HUES48 (cell line): Measurements from ENCODE around the gene MED9.

Experiments
- H3K27ac ChIP-seq: one replicate; pipeline ENCODE4 v1.7.0; 2013; ENCODE audit warnings: low read depth, low read length, inconsistent platforms
- H3K27me3 ChIP-seq: 2 replicates; pipeline ENCODE4 v1.6.1; 2013; ENCODE audit warnings: mild to moderate bottlenecking, low read length; ENCODE audit not compliant: control insufficient read depth, insufficient read depth
- H3K36me3 ChIP-seq: 2 replicates; pipeline ENCODE4 v1.6.1; 2013; ENCODE audit warnings: low read length; ENCODE audit not compliant: control insufficient read depth, insufficient read depth
- H3K4me1 ChIP-seq: 2 replicates; pipeline ENCODE4 v1.6.1; 2013; ENCODE audit warnings: mild to moderate bottlenecking, low read length; ENCODE audit not compliant: control insufficient read depth, insufficient read depth
- H3K4me3 ChIP-seq: 2 replicates; pipeline ENCODE4 v1.5.1; 2013; ENCODE audit warnings: mild to moderate bottlenecking, low read depth, low read length
- H3K9ac ChIP-seq: 2 replicates; pipeline ENCODE4 v1.6.1; 2013; ENCODE audit warnings: mild to moderate bottlenecking, low read depth, low read length, moderate library complexity
- H3K9me3 ChIP-seq: 2 replicates; pipeline ENCODE4 v1.6.1; 2013; ENCODE audit warnings: low read length; ENCODE audit not compliant: control insufficient read depth, insufficient read depth

MED9 gene

DNA sequence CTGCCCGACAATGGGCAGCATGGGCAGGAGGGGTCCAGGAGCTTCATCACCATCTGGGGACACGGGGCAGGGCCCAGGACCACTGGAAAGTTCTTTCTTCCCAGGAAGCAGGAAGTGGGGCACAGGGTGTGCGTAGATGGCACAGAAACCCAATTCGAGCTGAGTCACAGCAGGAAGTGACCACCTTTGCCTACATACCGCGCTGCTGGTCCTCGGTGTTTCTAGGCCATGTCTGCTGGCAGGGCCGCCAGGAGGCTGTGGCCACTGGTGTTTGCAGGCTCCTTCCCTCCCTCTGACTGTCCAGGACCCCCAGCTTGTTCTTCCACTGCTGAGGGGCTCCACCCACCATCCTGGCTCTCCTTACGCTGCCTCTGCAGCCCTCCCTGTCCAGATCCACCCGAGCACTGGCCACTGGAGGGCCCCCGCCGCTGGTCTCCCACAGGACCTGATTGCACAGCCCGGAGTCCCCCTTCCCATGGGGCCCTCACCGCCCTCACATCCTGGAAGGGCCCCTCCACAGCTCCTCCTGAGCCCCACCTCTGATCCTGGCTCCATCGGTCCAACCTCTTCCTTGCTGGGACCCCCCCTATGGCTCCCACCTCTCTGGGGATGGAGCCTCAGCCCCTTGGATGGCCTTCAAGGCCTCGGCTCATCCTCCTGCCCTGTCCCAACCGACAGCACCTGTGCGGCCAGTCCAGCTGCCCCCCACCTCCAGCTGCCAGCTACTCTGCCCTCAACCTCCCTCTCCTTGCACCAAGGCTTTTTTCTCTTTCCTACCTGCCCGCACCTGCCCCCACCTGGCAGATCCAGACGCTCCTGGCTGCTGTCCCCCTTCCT is 33.9 kb downstream of the MED9 start:
- H3K9ac ChIP-seq = no peak overlapping the region
- H3K4me3 ChIP-seq = no peak overlapping the region
- H3K27me3 ChIP-seq = no peaks in the 10 kb centered on the region
- H3K4me1 ChIP-seq = peaks cover 14% of the 10 kb centered on the region
- no peak overlapping the region for H3K27ac ChIP-seq
- no peaks in the 10 kb centered on the region for H3K9me3 ChIP-seq
- H3K36me3 ChIP-seq = no peaks in the 10 kb centered on the region

GRCh38 chr17:17511293-17511741 is 34.5 kb downstream of the MED9 start:
- Histone ChIP-seq H3K9ac (no peak overlapping the region), H3K27ac (no peak overlapping the region), H3K4me3 (no peak overlapping the region), H3K9me3 (no peaks in the 10 kb centered on the region), H3K27me3 (no peaks in the 10 kb centered on the region), H3K4me1 (peaks cover 16% of the 10 kb centered on the region), H3K36me3 (no peaks in the 10 kb centered on the region)

DNA sequence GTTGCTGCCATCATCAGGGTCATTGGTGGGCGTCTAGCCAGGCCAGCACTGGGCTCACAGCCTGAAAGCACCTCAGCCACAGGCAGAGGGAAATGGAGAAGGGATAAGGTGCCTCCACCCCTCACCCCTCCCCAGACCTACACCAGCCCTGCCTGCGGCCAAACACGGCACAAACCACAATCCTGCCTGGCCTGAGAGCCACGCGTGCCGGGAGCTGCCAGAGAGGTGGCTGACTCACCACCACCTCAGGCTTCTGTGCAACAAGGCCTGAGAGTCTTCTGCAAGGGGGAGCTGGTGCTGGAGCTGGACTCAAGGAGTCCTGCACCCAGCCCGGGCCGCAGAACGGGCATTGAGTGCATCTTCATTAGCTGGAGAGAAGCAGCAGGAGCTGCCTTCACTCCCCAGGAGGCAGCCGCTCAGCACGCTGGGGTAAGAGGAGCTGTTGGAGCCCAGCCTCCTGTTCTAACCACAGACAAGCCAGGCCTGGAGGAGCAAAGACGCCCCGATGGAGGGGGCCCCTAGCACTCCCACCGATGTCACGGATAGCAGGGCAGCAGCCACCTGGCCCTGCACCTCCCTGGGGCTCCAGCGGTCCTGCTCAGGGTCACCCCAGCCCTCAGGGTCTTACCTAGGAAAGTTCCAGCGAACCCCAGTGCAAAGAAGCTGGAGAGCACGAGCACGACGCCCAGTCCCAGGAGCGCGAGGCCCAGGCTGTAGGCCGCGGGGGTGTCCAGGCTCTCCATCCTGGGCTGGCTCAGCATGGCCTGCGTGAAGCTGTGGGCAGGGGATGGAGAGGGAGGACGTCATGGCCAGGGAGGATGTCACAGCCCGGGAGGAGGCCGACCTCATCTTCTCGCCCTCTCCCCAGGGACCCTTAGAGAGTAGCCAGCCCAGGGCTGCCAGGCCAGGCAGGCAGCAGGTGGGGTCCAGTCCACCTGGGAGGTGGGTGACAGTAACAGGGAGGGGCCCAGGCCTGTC is 35.4 kb downstream of the MED9 start:
- H3K27me3 ChIP-seq = no peaks in the 10 kb centered on the region
- H3K9me3 ChIP-seq = no peaks in the 10 kb centered on the region
- H3K36me3 ChIP-seq = no peaks in the 10 kb centered on the region
- H3K4me1 ChIP-seq = peaks cover 16% of the 10 kb centered on the region
- H3K9ac ChIP-seq = no peak overlapping the region
- no peak overlapping the region for H3K27ac ChIP-seq
- H3K4me3 ChIP-seq = no peak overlapping the region

DNA sequence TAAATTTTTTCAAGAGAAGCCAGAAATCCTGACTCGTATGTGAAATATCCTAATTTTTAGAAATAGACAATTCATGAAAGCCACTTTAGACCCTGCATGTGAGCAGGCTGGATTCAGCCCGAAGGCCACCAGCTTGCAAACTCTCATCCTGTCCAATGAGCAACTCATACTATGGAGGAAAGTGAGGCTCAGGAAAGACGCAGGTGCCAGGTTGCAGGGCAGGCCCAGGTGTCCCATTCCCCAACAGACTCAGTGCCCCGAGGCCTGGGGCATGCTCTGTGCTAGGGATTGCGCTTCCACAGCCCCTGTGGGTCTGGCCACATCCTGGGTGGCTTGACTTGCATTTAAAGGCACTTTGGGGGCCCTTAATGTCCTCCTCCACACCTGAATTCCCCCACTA is 36.1 kb downstream of the MED9 start:
- H3K27me3 ChIP-seq = no peaks in the 10 kb centered on the region
- H3K9ac ChIP-seq = no peak overlapping the region
- H3K36me3 ChIP-seq = no peaks in the 10 kb centered on the region
- H3K9me3 ChIP-seq = no peaks in the 10 kb centered on the region
- no peak overlapping the region for H3K27ac ChIP-seq
- peaks cover 16% of the 10 kb centered on the region for H3K4me1 ChIP-seq
- no peak overlapping the region for H3K4me3 ChIP-seq

- Histone ChIP-seq H3K9me3 (no peaks in the 10 kb centered on the region), H3K4me3 (no peak overlapping the region), H3K4me1 (peaks cover 16% of the 10 kb centered on the region), H3K9ac (no peak overlapping the region), H3K27me3 (no peaks in the 10 kb centered on the region), H3K36me3 (no peaks in the 10 kb centered on the region), H3K27ac (no peak overlapping the region)
Measured at GRCh38 chr17:17513626-17514025, 36.8 kb downstream of the MED9 start.

- Histone ChIP-seq H3K27me3 (no peaks in the 10 kb centered on the region), H3K9ac (no peak overlapping the region), H3K4me1 (peaks cover 16% of the 10 kb centered on the region), H3K27ac (no peak overlapping the region), H3K36me3 (no peaks in the 10 kb centered on the region), H3K4me3 (no peak overlapping the region), H3K9me3 (no peaks in the 10 kb centered on the region)
Measured at GRCh38 chr17:17514361-17514992, 37.7 kb downstream of the MED9 start.

DNA sequence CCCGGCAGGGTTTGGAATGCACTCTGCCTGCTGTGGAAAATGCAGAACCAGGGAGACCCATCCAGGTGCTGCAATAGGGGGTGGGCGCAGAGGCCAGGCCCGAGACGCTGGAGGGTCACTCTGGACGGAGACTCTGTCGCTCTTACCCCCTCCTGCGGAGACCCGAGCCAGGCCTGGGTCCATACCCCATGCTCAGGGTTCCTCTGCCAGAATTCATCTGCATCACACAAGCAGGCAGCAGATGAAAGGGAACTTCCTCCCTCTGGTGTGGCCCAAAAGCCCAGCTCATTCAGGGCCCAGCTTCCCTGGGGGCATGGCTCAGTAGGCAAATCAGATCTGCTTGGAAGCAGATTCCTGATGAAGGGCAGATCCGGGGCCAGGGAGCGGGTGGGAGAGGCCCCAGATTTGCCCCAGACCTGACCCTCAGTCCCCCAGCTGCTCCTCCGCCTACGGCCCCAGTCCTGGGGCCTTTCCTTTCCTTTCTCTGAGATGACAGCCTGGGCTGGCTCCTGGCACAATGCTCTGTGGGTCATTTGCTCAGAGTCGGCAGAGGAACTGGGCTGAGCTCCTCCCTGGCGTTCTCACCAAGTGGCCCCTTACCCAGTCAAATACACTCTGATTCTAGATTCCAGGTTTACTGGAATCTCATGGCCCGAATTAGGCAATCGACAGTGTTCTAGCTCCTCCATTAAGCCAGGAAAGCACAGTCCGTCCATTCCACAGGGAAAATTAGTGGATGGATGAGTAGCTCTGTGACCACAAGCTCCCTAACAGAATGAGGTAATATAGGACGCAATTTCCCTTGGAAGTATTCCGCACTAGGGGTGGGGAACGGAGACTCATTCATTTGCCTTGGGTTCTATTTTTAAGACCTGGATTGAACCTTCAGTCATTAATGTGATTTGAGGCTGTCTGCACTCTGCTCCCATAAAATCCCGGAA is 38.5 kb downstream of the MED9 start:
- Histone ChIP-seq H3K4me1 (peaks cover 16% of the 10 kb centered on the region), H3K27me3 (no peaks in the 10 kb centered on the region), H3K4me3 (no peak overlapping the region), H3K9me3 (no peaks in the 10 kb centered on the region), H3K36me3 (no peaks in the 10 kb centered on the region), H3K27ac (peak overlapping the region; percentile 7), H3K9ac (no peak overlapping the region)

DNA sequence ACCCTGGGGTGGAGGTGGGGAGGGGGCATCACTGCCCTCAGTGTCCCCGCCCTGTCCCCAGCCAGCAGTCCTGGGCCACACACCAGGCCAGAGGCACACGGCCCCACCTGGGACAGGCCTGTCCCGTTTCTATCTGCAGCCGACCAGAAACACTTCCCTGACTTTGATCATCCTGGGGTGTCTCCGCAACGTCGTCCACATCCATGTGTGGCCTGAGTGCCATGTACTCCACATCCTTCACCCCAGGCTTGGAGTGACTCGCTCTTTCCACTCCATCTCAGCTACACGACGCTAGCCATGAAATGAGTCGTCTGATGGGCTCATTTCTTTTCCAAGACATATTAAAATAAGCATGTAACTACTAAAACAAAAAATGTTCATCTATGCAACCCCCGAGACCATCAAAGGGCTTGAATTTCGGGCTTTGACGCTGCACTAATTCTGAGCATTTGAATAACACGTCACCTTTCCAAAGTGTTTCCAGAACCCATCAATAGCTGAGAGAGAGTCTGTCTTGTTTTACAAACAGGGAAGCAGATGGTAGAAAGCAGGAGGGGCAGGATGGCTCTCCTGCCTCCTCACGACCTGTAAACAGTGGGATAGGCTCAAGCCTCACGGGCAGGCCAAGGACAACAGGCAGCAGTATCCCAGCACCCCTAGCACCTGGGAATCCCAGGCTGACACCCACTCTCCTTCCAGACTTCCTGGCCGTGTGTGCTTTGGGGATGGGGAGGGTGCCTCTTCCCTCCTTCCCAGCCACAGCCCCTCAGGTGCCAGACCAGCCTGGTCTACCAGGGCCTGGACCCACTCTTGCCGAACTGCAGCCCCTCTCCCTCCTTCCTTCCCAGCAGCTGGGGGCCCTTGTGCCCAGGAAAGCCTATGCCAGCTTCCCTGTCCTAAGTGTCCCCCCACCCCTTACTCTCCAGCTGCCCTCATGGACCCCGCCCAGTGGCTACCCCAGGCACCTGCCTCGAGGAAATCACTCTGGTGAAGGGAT is 39.4 kb downstream of the MED9 start:
- H3K36me3 ChIP-seq = 0 out of 2 replicates have a peak, but pooled peaks cover 4% of the 10 kb centered on the region
- no peaks in the 10 kb centered on the region for H3K9me3 ChIP-seq
- no peaks in the 10 kb centered on the region for H3K27me3 ChIP-seq
- no peak overlapping the region for H3K4me3 ChIP-seq
- peaks cover 16% of the 10 kb centered on the region for H3K4me1 ChIP-seq
- H3K27ac ChIP-seq = no peak overlapping the region
- no peak overlapping the region for H3K9ac ChIP-seq

- Histone ChIP-seq H3K27ac (no peak overlapping the region), H3K4me3 (no peak overlapping the region), H3K36me3 (peaks cover 4% of the 10 kb centered on the region; the same call in 1 of the 2 replicates), H3K4me1 (peaks cover 16% of the 10 kb centered on the region), H3K9ac (no peak overlapping the region), H3K27me3 (no peaks in the 10 kb centered on the region), H3K9me3 (no peaks in the 10 kb centered on the region)
Measured at GRCh38 chr17:17516941-17517720, 40.3 kb downstream of the MED9 start.
